SK-N-SH (cell line): ENCODE results near the gene CEP170. TPM values are rescaled to one million over a fixed set of nuclear protein-coding genes. Genes with fewer than 3 reads are reported as not detected.

Experiments used
- CTCF ChIA-PET: fragments of 300-600, 350-600 bp; formaldehyde crosslinking; extraction: SDS; loops from one replicate; lab custom pipeline; 2021; lab: Yijun Ruan, JAX
- POLR2A ChIA-PET: fragments of 350-600 bp; sonication (Branson Sonifier 250); formaldehyde crosslinking; extraction: SDS; loops from one replicate; lab custom pipeline; 2020; ENCODE audit warnings: antibody characterized with exemption, inconsistent platforms; lab: Yijun Ruan, JAX
- DNase-seq: peaks from one replicate; pipeline ENCODE4 v3.0.0; 2012
- H2AFZ ChIP-seq: fragments of 200-600 bp; sonication (generic); 2 replicates; pipeline ENCODE4 v1.8.1; 2016; ENCODE audit warnings: antibody characterized with exemption, mild to moderate bottlenecking, low read depth
- H3F3A ChIP-seq: fragments of 200-600 bp; sonication (generic); replicated peaks from 2 replicates; pipeline ENCODE3; 2016; ENCODE audit warnings: antibody characterized with exemption, mild to moderate bottlenecking; ENCODE audit not compliant: insufficient read depth
- H3K27ac ChIP-seq, 2 experiments: fragments of 200-500 bp in 1 of 2; fragments of 200-600 bp in 1 of 2; sonication (Bioruptor generic) in 1 of 2; sonication (generic), shearing (Covaris generic) in 1 of 2; 2 replicates each; pipeline versions ENCODE4 v1.5.1 to v1.6.1; 2014 to 2016; ENCODE audit warnings: low read depth in 2 of 2, inconsistent platforms in 1 of 2, low read length in 1 of 2, mild to moderate bottlenecking in 1 of 2, mixed read lengths in 1 of 2
- H3K27me3 ChIP-seq: fragments of 200-600 bp; sonication (generic), shearing (Covaris generic); 2 replicates; pipeline ENCODE4 v1.6.1; 2016; ENCODE audit warnings: mixed run types; ENCODE audit not compliant: insufficient read depth
- H3K36me3 ChIP-seq, 2 experiments: fragments of 200-500 bp in 1 of 2; fragments of 200-600 bp in 1 of 2; sonication (Bioruptor generic) in 1 of 2; sonication (generic) in 1 of 2; replicated peaks in 1 of 2; 2 replicates each; pipeline versions ENCODE3 to v1.5.1; 2014 to 2016; ENCODE audit warnings: low read length in 1 of 2, mild to moderate bottlenecking in 1 of 2; ENCODE audit not compliant: insufficient read depth in 2 of 2, control insufficient read depth in 1 of 2
- H3K4me1 ChIP-seq, 2 experiments: fragments of 200-500 bp in 1 of 2; fragments of 200-600 bp in 1 of 2; sonication (Bioruptor generic) in 1 of 2; sonication (generic), shearing (Covaris generic) in 1 of 2; 2 replicates each; pipeline versions ENCODE4 v1.5.1 to v1.6.1; 2014 to 2016; ENCODE audit warnings: low read depth in 1 of 2, low read length in 1 of 2, mixed run types in 1 of 2; ENCODE audit not compliant: insufficient read depth in 2 of 2, control insufficient read depth in 1 of 2
- H3K4me2 ChIP-seq: fragments of 200-600 bp; sonication (generic), shearing (Covaris generic); 2 replicates; pipeline ENCODE4 v1.6.1; 2017; ENCODE audit warnings: mixed run types
- H3K4me3 ChIP-seq, 2 experiments: fragments of 200-500 bp in 1 of 2; fragments of 200-600 bp in 1 of 2; sonication (Bioruptor generic) in 1 of 2; sonication (generic), shearing (Covaris generic) in 1 of 2; 2 replicates each; pipeline versions ENCODE4 v1.5.1 to v1.8.1; 2014 to 2016; ENCODE audit warnings: low read depth in 2 of 2, inconsistent platforms in 1 of 2, low read length in 1 of 2, mild to moderate bottlenecking in 1 of 2, mixed read lengths in 1 of 2, moderate library complexity in 1 of 2
- H3K79me2 ChIP-seq: fragments of 200-600 bp; sonication (generic); 2 replicates; pipeline ENCODE4 v1.8.1; 2017; ENCODE audit warnings: mild to moderate bottlenecking; ENCODE audit not compliant: insufficient read depth
- H3K9ac ChIP-seq: fragments of 200-600 bp; sonication (generic); 2 replicates; pipeline ENCODE4 v1.6.1; 2017; ENCODE audit warnings: mixed run types
- H3K9me2 ChIP-seq: fragments of 200-600 bp; sonication (generic); 2 replicates; pipeline ENCODE4 v1.6.1; 2017; ENCODE audit warnings: mixed run types
- H3K9me3 ChIP-seq: fragments of 200-600 bp; sonication (generic); 2 replicates; pipeline ENCODE4 v1.6.1; 2017; ENCODE audit warnings: mixed run types, mild to moderate bottlenecking, moderate library complexity
- H4K20me1 ChIP-seq: fragments of 200-600 bp; sonication (generic); 2 replicates; pipeline ENCODE4 v1.6.1; 2017; ENCODE audit warnings: mild to moderate bottlenecking, mixed run types; ENCODE audit not compliant: insufficient read depth
- FOXM1 ChIP-seq: IDR thresholded peaks from 2 replicates; pipeline ENCODE4 v1.4.0; 2012; ENCODE audit warnings: low read depth, mild to moderate bottlenecking
- GATA2 ChIP-seq: sonication (generic); formaldehyde crosslinking; IDR thresholded peaks from 2 replicates; pipeline ENCODE4 v1.5.0; 2020; ENCODE audit warnings: mild to moderate bottlenecking, missing genetic modification reagents
- MEF2A ChIP-seq: IDR thresholded peaks from 2 replicates; pipeline ENCODE4 v1.4.0; 2012; ENCODE audit warnings: low read depth, borderline replicate concordance
- MXI1 ChIP-seq: IDR thresholded peaks from 2 replicates; pipeline ENCODE4 v1.6.1; 2012; ENCODE audit warnings: mild to moderate bottlenecking, low read depth, low read length, improper control_type of control experiment
- NFIC ChIP-seq: IDR thresholded peaks from 2 replicates; pipeline ENCODE4 v1.4.0; 2012; ENCODE audit warnings: borderline replicate concordance
- POLR2AphosphoS5 ChIP-seq: IDR thresholded peaks from 2 replicates; pipeline ENCODE4 v1.6.1; 2012; ENCODE audit warnings: low read depth, low read length
- RCOR1 ChIP-seq: fragments of 150-350 bp; IDR thresholded peaks from 2 replicates; pipeline ENCODE4 v1.6.1; 2017; ENCODE audit warnings: antibody characterized with exemption, low read length
- SMC3 ChIP-seq: IDR thresholded peaks from 2 replicates; pipeline ENCODE4 v1.6.1; 2012; ENCODE audit warnings: low read depth, low read length, improper control_type of control experiment
- TEAD4 ChIP-seq: IDR thresholded peaks from 2 replicates; pipeline ENCODE4 v1.4.0; 2012; ENCODE audit warnings: mild to moderate bottlenecking, borderline replicate concordance; ENCODE audit not compliant: insufficient read depth
- WGBS: methylation state at CpG from one replicate; pipeline ENCODE4 v1.1.6; 2017; ENCODE audit warnings: low lambda C conversion rate; 5-methylcytosine and 5-hydroxymethylcytosine counted together
- polyA plus RNA-seq, 3 experiments: library from polyadenylated mRNA; depleted of rRNA; stranded (reverse); fragments of >200 nt; gene quantifications; 2 replicates each; pipeline ENCODE4 v1.2.3, GENCODE V29; 2012
- TF ChIP-seq, protein P1 (sequence below): IDR thresholded peaks from 2 replicates; pipeline ENCODE4 v1.4.0; 2012; ENCODE audit warnings: low read depth, borderline replicate concordance
- TF ChIP-seq, protein P2 (sequence below): fragments of 150-350 bp; IDR thresholded peaks from 2 replicates; pipeline ENCODE4 v1.6.1; 2016; ENCODE audit warnings: mild to moderate bottlenecking, low read depth, low read length
- TF ChIP-seq, protein P3 (sequence below): IDR thresholded peaks from 2 replicates; pipeline ENCODE4 v1.4.0; 2012; ENCODE audit warnings: low read depth
- TF ChIP-seq, protein P4 (sequence below): fragments of 150-350 bp; IDR thresholded peaks from 2 replicates; pipeline ENCODE4 v1.6.1; 2017; ENCODE audit warnings: antibody characterized with exemption, low read length, low read depth, borderline replicate concordance

Gene CEP170
- polyA plus RNA-seq, 1 of the 3 experiments (the other 2 are of a cell fraction): 67.2 TPM

DNA sequence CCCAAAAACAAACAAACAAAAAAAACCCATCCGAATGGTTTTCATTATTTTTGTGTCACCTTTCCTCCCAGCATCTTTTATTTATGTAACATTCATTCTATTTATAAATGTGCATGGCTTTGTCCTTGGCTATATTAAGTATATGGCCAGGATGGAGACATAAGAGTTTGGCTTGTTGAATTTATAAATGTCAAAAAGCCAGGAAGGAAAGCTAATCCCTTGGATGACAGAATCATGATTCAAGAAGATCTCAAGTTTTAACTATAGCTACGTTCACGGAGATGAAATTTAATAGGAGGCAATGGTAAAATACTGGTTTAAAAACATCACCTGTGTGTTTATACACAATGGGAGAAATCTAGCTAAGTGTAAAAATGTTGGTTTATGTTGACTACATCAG lies 5.0 kb downstream of the CEP170 start:
- H3K4me2 ChIP-seq: peak overlapping the region; percentile 83
- H3K4me3 ChIP-seq: no peak overlapping the region; a peak in 1 of 4 replicates
- peaks cover 80% of the 10 kb centered on the region for H4K20me1 ChIP-seq
- peaks cover 94% of the 10 kb centered on the region for H3K79me2 ChIP-seq
- H3K9me3 ChIP-seq: no peaks in the 10 kb centered on the region
- H3K27me3 ChIP-seq: no peaks in the 10 kb centered on the region
- H3K27ac ChIP-seq: peak overlapping the region; percentile 97 to 100; a peak in 3 of 4 replicates
- ChIA-PET POLR2A (no interaction called here), CTCF (interaction anchor here (1.1 kb wide), 1 partner anchor 14 kb away, joined by 3 read pairs; no protein-coding TSS in a partner anchor)
- no peak for DNase-seq
- WGBS: 78% methylated on average over 3 of the region's 3 CpGs
- no peak overlapping the region for H2AFZ ChIP-seq
- H3K4me1 ChIP-seq: peaks cover 3 to 27% of the 10 kb centered on the region in 2 experiments; a peak in 3 of 4 replicates
- H3K9me2 ChIP-seq: no peaks in the 10 kb centered on the region
- no peak for TF ChIP-seq FOXM1
- TF ChIP-seq, protein P1, sequence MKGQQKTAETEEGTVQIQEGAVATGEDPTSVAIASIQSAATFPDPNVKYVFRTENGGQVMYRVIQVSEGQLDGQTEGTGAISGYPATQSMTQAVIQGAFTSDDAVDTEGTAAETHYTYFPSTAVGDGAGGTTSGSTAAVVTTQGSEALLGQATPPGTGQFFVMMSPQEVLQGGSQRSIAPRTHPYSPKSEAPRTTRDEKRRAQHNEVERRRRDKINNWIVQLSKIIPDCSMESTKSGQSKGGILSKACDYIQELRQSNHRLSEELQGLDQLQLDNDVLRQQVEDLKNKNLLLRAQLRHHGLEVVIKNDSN: no peak
- TF ChIP-seq MXI1: no peak
- TF ChIP-seq, protein P2, sequence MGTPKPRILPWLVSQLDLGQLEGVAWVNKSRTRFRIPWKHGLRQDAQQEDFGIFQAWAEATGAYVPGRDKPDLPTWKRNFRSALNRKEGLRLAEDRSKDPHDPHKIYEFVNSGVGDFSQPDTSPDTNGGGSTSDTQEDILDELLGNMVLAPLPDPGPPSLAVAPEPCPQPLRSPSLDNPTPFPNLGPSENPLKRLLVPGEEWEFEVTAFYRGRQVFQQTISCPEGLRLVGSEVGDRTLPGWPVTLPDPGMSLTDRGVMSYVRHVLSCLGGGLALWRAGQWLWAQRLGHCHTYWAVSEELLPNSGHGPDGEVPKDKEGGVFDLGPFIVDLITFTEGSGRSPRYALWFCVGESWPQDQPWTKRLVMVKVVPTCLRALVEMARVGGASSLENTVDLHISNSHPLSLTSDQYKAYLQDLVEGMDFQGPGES: no peak
- TF ChIP-seq MEF2A: no peak
- TF ChIP-seq SMC3: no peak
- TF ChIP-seq NFIC: no peak
- no peak for TF ChIP-seq GATA2 (CRISPR knock-in tag)
- no peak for TF ChIP-seq RCOR1
- H3F3A ChIP-seq: peaks cover 32% of the 10 kb centered on the region
- peaks cover 0 to 36% of the 10 kb centered on the region in 2 experiments for H3K36me3 ChIP-seq
- H3K9ac ChIP-seq: no peak overlapping the region

DNA sequence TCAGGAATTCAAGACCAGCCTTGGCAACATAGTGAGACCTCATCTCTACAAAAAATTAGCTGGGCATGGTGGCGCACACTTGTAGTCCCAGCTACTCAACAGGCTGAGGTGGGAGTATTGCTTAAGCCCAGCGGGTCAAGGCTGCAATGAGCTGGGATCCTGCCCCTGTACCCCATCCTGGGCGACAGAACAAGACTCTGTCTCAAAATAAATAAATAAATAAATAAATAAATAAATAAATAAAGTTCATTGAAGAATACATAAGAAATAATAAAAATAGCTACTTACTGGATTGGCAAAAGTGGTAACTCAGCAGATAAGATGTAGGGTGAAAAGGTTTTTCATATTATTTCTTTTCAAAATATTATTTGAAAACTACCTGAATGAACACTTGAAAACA lies 5.9 kb downstream of the CEP170 start:
- H3K79me2 ChIP-seq: peaks cover 100% of the 10 kb centered on the region
- H2AFZ ChIP-seq: no peak overlapping the region
- TF ChIP-seq POLR2AphosphoS5: no peak
- TF ChIP-seq, protein P3, sequence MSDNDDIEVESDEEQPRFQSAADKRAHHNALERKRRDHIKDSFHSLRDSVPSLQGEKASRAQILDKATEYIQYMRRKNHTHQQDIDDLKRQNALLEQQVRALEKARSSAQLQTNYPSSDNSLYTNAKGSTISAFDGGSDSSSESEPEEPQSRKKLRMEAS: no peak
- no peak for TF ChIP-seq TEAD4
- no peak for TF ChIP-seq NFIC
- TF ChIP-seq MEF2A: no peak
- TF ChIP-seq, protein P1: no peak
- no peak for TF ChIP-seq GATA2 (CRISPR knock-in tag)
- TF ChIP-seq MXI1: no peak
- TF ChIP-seq, protein P4, sequence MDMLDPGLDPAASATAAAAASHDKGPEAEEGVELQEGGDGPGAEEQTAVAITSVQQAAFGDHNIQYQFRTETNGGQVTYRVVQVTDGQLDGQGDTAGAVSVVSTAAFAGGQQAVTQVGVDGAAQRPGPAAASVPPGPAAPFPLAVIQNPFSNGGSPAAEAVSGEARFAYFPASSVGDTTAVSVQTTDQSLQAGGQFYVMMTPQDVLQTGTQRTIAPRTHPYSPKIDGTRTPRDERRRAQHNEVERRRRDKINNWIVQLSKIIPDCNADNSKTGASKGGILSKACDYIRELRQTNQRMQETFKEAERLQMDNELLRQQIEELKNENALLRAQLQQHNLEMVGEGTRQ: no peak
- no peak overlapping the region for H3K4me2 ChIP-seq
- peaks cover 0 to 41% of the 10 kb centered on the region in 2 experiments for H3K36me3 ChIP-seq
- H3K9me2 ChIP-seq: no peaks in the 10 kb centered on the region
- no peak overlapping the region for H3K9ac ChIP-seq
- ChIA-PET POLR2A (no interaction called here), CTCF (interaction anchor here (0.7 to 1.0 kb wide), 2 partner anchors 94 to 794 kb away, joined by 3 read pairs; no protein-coding TSS in a partner anchor)
- peaks cover 3 to 27% of the 10 kb centered on the region in 2 experiments; a peak in 3 of 4 replicates for H3K4me1 ChIP-seq
- no peak for DNase-seq
- no peaks in the 10 kb centered on the region for H3K9me3 ChIP-seq
- no peak overlapping the region for H3K4me3 ChIP-seq
- no peak overlapping the region for H3K27ac ChIP-seq
- no peaks in the 10 kb centered on the region for H3K27me3 ChIP-seq
- peaks cover 89% of the 10 kb centered on the region for H4K20me1 ChIP-seq
- H3F3A ChIP-seq: peaks cover 32% of the 10 kb centered on the region
- 98% methylated on average over 3 of the region's 3 CpGs for WGBS
